Measurements from ENCODE around the gene RAI2.

The RAI2 gene

GRCh38 chrX:17767734-17768133 lies 93.4 kb downstream of the RAI2 start:
- no peak for TF ChIP-seq CTCF (IDR thresholded peaks at IDR 0.05; ENCODE audit: control extremely low read depth, extremely low read depth, low read depth, missing control alignments)
- ChIA-PET POLR2A (no interaction called here), CTCF (no interaction called here)
- no peak for DNase-seq (ENCODE audit: extremely low spot score)

GRCh38 chrX:17759990-17760389 lies 101.1 kb downstream of the RAI2 start:
- POLR2A ChIA-PET: no interaction called here
- TF ChIP-seq CTCF (IDR thresholded peaks at IDR 0.05; ENCODE audit: control extremely low read depth, extremely low read depth, low read depth, missing control alignments): no peak
- CTCF ChIA-PET: no interaction called here
- DNase-seq (ENCODE audit: extremely low spot score): no peak

GRCh38 chrX:17758382-17758781 lies 102.7 kb downstream of the RAI2 start:
- DNase-seq (ENCODE audit: extremely low spot score): no peak
- ChIA-PET CTCF (no interaction called here), POLR2A (no interaction called here)
- no peak for TF ChIP-seq CTCF (IDR thresholded peaks at IDR 0.05; ENCODE audit: control extremely low read depth, extremely low read depth, low read depth, missing control alignments)

- CTCF ChIA-PET: no interaction called here
Observed at GRCh38 chrX:17750436-17750835, 110.7 kb downstream of the RAI2 start.

More at GRCh38 chrX:17750436-17750835, 110.7 kb downstream of the RAI2 start:
- DNase-seq (ENCODE audit: extremely low spot score): no peak
- POLR2A ChIA-PET: no interaction called here
- no peak for TF ChIP-seq CTCF (IDR thresholded peaks at IDR 0.05; ENCODE audit: control extremely low read depth, extremely low read depth, low read depth, missing control alignments)
